IMR-90 (cell line): Measurements from ENCODE around the gene MALSU1. TPM values are rescaled to one million over a fixed set of nuclear protein-coding genes. Genes with fewer than 3 reads are reported as not detected.

Experiments
- ATAC-seq: fragments of 200-7000 bp; cut with Tn5 transposase; 2 replicates; pipeline ENCODE4 v1.9.1; 2020; ENCODE audit warnings: low read depth, mild to moderate bottlenecking, moderate library complexity
- BruUV-seq: library from RNA; stranded (reverse); fragments of 400-500 nt; replicated peaks from 2 replicates; lab custom pipeline; 2021; lab: Mats Ljungman, UMichigan
- CTCF ChIA-PET: fragments of 300-600 bp; formaldehyde crosslinking; extraction: SDS; loops from one replicate; lab custom pipeline; 2021; ENCODE audit warnings: antibody characterized with exemption; lab: Yijun Ruan, JAX
- POLR2A ChIA-PET: fragments of 300-600 bp; sonication (Branson Sonifier 250); formaldehyde crosslinking; loops from one replicate; lab custom pipeline; 2022; ENCODE audit warnings: antibody characterized with exemption; ENCODE audit not compliant: unreplicated experiment; lab: Charles Lee
- DNase-seq: peaks from one replicate; pipeline ENCODE4 v3.0.0; 2013
- H2AFZ ChIP-seq: replicated peaks from 2 replicates; pipeline ENCODE3; 2013; ENCODE audit warnings: low read length, mild to moderate bottlenecking; ENCODE audit not compliant: poor library complexity
- H2AK5ac ChIP-seq: 2 replicates; pipeline ENCODE4 v1.6.1; 2013; ENCODE audit warnings: low read depth, low read length, inconsistent platforms
- H2AK9ac ChIP-seq: replicated peaks from 2 replicates; pipeline ENCODE3; 2013; ENCODE audit warnings: mild to moderate bottlenecking, low read depth, low read length, moderate library complexity; ENCODE audit not compliant: poor library complexity
- H2BK120ac ChIP-seq: 2 replicates; pipeline ENCODE4 v1.6.1; 2013; ENCODE audit warnings: low read depth, low read length, inconsistent platforms
- H2BK15ac ChIP-seq: 3 replicates; pipeline ENCODE4 v1.6.1; 2013; ENCODE audit warnings: low read depth, low read length, inconsistent platforms
- H2BK20ac ChIP-seq: 2 replicates; pipeline ENCODE4 v1.6.1; 2013; ENCODE audit warnings: low read depth, mild to moderate bottlenecking, inconsistent platforms, low read length, moderate library complexity
- H2BK5ac ChIP-seq: 2 replicates; pipeline ENCODE4 v1.6.1; 2013; ENCODE audit warnings: mild to moderate bottlenecking, low read depth, low read length, inconsistent platforms; ENCODE audit not compliant: poor library complexity, severe bottlenecking
- H3K14ac ChIP-seq: replicated peaks from 2 replicates; pipeline ENCODE4 v1.6.1; 2013; ENCODE audit warnings: low read depth, low read length, inconsistent platforms
- H3K18ac ChIP-seq: 2 replicates; pipeline ENCODE4 v1.6.1; 2013; ENCODE audit warnings: low read depth, low read length, control low read depth
- H3K23ac ChIP-seq: 2 replicates; pipeline ENCODE4 v1.6.1; 2013; ENCODE audit warnings: low read depth, low read length, inconsistent platforms
- H3K27ac ChIP-seq: 2 replicates; pipeline ENCODE4 v1.5.1; 2013; ENCODE audit warnings: mild to moderate bottlenecking, control low read depth, low read length; ENCODE audit not compliant: insufficient read depth
- H3K27me3 ChIP-seq: 2 replicates; pipeline ENCODE4 v1.6.1; 2013; ENCODE audit warnings: low read length; ENCODE audit not compliant: control insufficient read depth, insufficient read depth
- H3K36me3 ChIP-seq: 2 replicates; pipeline ENCODE4 v1.6.1; 2013; ENCODE audit warnings: low read length, mixed read lengths; ENCODE audit not compliant: control insufficient read depth, insufficient read depth
- H3K4ac ChIP-seq: 2 replicates; pipeline ENCODE4 v1.6.1; 2013; ENCODE audit warnings: low read depth, low read length, inconsistent platforms
- H3K4me1 ChIP-seq: 2 replicates; pipeline ENCODE4 v1.6.1; 2013; ENCODE audit warnings: low read length, mixed read lengths; ENCODE audit not compliant: control insufficient read depth, insufficient read depth
- H3K4me2 ChIP-seq: 2 replicates; pipeline ENCODE4 v1.6.1; 2013; ENCODE audit warnings: low read depth, mild to moderate bottlenecking, control low read depth, low read length, moderate library complexity
- H3K4me3 ChIP-seq: 2 replicates; pipeline ENCODE4 v1.5.1; 2013; ENCODE audit warnings: low read depth, mild to moderate bottlenecking, control low read depth, low read length, moderate library complexity; ENCODE audit not compliant: insufficient read depth
- H3K56ac ChIP-seq: 2 replicates; pipeline ENCODE4 v1.6.1; 2013; ENCODE audit warnings: low read length, inconsistent platforms; ENCODE audit not compliant: insufficient read depth; ENCODE audit errors: extremely low read depth
- H3K79me1 ChIP-seq, 2 experiments: 2 replicates each; pipeline ENCODE4 v1.6.1; 2013; ENCODE audit warnings: low read length in 2 of 2, inconsistent platforms in 1 of 2, low read depth in 1 of 2
- H3K9ac ChIP-seq: 2 replicates; pipeline ENCODE4 v1.6.1; 2013; ENCODE audit warnings: low read depth, low read length, control low read depth
- H3K9me1 ChIP-seq: 2 replicates; pipeline ENCODE4 v1.6.1; 2013; ENCODE audit warnings: low read length, inconsistent platforms; ENCODE audit not compliant: insufficient read depth
- H3K9me3 ChIP-seq: 2 replicates; pipeline ENCODE4 v1.6.1; 2013; ENCODE audit warnings: low read length; ENCODE audit not compliant: control insufficient read depth, insufficient read depth
- H4K20me1 ChIP-seq: 2 replicates; pipeline ENCODE4 v1.6.1; 2013; ENCODE audit warnings: low read length, inconsistent platforms; ENCODE audit not compliant: insufficient read depth
- H4K5ac ChIP-seq: 2 replicates; pipeline ENCODE4 v1.6.1; 2013; ENCODE audit warnings: mild to moderate bottlenecking, low read depth, low read length, control low read depth
- H4K8ac ChIP-seq, 2 experiments: 2 replicates each; pipeline ENCODE4 v1.6.1; 2013; ENCODE audit warnings: low read depth in 2 of 2, low read length in 2 of 2, control low read depth in 1 of 2, inconsistent platforms in 1 of 2
- H4K91ac ChIP-seq: 2 replicates; pipeline ENCODE4 v1.6.1; 2013; ENCODE audit warnings: low read depth, low read length, inconsistent platforms; ENCODE audit not compliant: insufficient read depth
- CTCF ChIP-seq: conservative IDR thresholded peaks from 2 replicates; pipeline ENCODE4 v1.5.1; 2012; ENCODE audit warnings: mild to moderate bottlenecking, low read depth, low read length, improper control_type of control experiment
- MAFK ChIP-seq: IDR thresholded peaks from 2 replicates; pipeline ENCODE4 v1.6.1; 2012; ENCODE audit warnings: low read depth, low read length, improper control_type of control experiment
- MXI1 ChIP-seq: IDR thresholded peaks from 2 replicates; pipeline ENCODE4 v1.6.1; 2012; ENCODE audit warnings: low read depth, mild to moderate bottlenecking, low read length, moderate library complexity, borderline replicate concordance
- RAD21 ChIP-seq: IDR thresholded peaks from 2 replicates; pipeline ENCODE4 v1.6.1; 2012; ENCODE audit warnings: low read length, improper control_type of control experiment
- RCOR1 ChIP-seq: IDR thresholded peaks from 2 replicates; pipeline ENCODE4 v1.6.1; 2012; ENCODE audit warnings: mild to moderate bottlenecking, low read length, improper control_type of control experiment; ENCODE audit not compliant: insufficient replicate concordance
- WGBS, 2 experiments: methylation state at CpG; one replicate each; pipeline versions ENCODE4 v1.1.5 to v1.1.7; 2013; ENCODE audit warnings: missing lambda C conversion rate in 2 of 2; ENCODE audit not compliant: insufficient read length in 1 of 2; ENCODE audit errors: extremely low coverage in 2 of 2; 5-methylcytosine and 5-hydroxymethylcytosine counted together
- dilution Hi-C: fragments of 300-500 bp; cut with HindIII; formaldehyde crosslinking; loops from one replicate; pipeline ENCODE4 v1.14.3; 2018; ENCODE audit warnings: low sequenced_read_pairs; ENCODE audit not compliant: unreplicated experiment
- in situ Hi-C: fragments of 300-500 bp; cut with MboI; formaldehyde crosslinking; loops from 3 replicates; pipeline ENCODE4 v1.14.3; 2019; ENCODE audit warnings: low sequenced_read_pairs, inconsistent platforms, mixed read lengths
- intact Hi-C: fragments of 100-400 bp; cut with micrococcal nuclease; formaldehyde crosslinking; loops from 2 replicates; pipeline ENCODE4 v1.10.0; 2022
- polyA plus RNA-seq, 3 experiments: library from polyadenylated mRNA; depleted of rRNA; stranded (reverse); fragments of >200 nt; gene quantifications; 2 replicates each; pipeline ENCODE4 v1.2.3, GENCODE V29; 2012; ENCODE audit warnings: low replicate concordance in 1 of 3
- total RNA-seq: library from RNA; depleted of rRNA; stranded (reverse); fragments of >200 nt; gene quantifications from 2 replicates; pipeline ENCODE4 v1.2.3, GENCODE V29; 2012
- TF ChIP-seq, protein P1 (sequence below): fragments of 150-350 bp; IDR thresholded peaks from 2 replicates; pipeline ENCODE4 v1.6.1; 2017; ENCODE audit warnings: mild to moderate bottlenecking, antibody characterized with exemption, low read length, low read depth

MALSU1 gene
- total and polyA plus RNA-seq, 2 of the 4 experiments (the other 2 are of a cell fraction), result 30.5 to 36.0 TPM

- dilution Hi-C loops (no loop called here), intact Hi-C loops (no loop called here), in situ Hi-C loops (no loop called here)
- Histone ChIP-seq H3K79me1 (peaks cover 21 to 75% of the 10 kb centered on the region in 2 experiments), H3K4me3 (no peak overlapping the region), H3K23ac (no peak overlapping the region), H2AFZ (no peak overlapping the region), H3K18ac (peak overlapping the region; percentile 26; the same call in 1 of the 2 replicates), H3K4ac (peak overlapping the region; percentile 38; the same call in 1 of the 2 replicates), H3K4me1 (peaks cover 18% of the 10 kb centered on the region), H3K56ac (peak overlapping the region; percentile 43; the same call in 1 of the 2 replicates), H2AK9ac (no peak overlapping the region), H4K5ac (peak overlapping the region; percentile 25; the same call in 1 of the 2 replicates), H2BK5ac (peak overlapping the region; percentile 69), H3K36me3 (peaks cover 7% of the 10 kb centered on the region), H3K4me2 (no peak overlapping the region), H3K27ac (no peak overlapping the region), H4K91ac (peak overlapping the region; percentile 17; the same call in 1 of the 2 replicates), H3K27me3 (no peaks in the 10 kb centered on the region), H4K8ac (peak overlapping the region; percentile 7 to 22; a peak in 2 of 4 replicates), H3K9me3 (no peaks in the 10 kb centered on the region), H2BK120ac (peak overlapping the region; percentile 87; the same call in 1 of the 2 replicates), H3K14ac (peak overlapping the region; percentile 61), H4K20me1 (peaks cover 4% of the 10 kb centered on the region; the same call in 1 of the 2 replicates), H3K9me1 (peaks cover 28% of the 10 kb centered on the region), H2AK5ac (peak overlapping the region; percentile 72; the same call in 1 of the 2 replicates), H3K9ac (no peak overlapping the region), H2BK20ac (0 out of 2 replicates have a peak overlapping the region, but pooled peaks have one; percentile 43), H2BK15ac (peak overlapping the region; percentile 72; the same call in 1 of the 3 replicates)
- DNase-seq (no peak), ATAC-seq (no peak)
- no CpG with 5 or more reads among the region's 2 CpGs for WGBS, 2 experiments
- no TSS peak for BruUV-seq
- CTCF ChIA-PET, result no interaction called here
- POLR2A ChIA-PET, result no interaction called here
- no peak for TF ChIP-seq CTCF
- TF ChIP-seq MAFK, result no peak
- no peak for TF ChIP-seq MXI1
- TF ChIP-seq, protein P1, sequence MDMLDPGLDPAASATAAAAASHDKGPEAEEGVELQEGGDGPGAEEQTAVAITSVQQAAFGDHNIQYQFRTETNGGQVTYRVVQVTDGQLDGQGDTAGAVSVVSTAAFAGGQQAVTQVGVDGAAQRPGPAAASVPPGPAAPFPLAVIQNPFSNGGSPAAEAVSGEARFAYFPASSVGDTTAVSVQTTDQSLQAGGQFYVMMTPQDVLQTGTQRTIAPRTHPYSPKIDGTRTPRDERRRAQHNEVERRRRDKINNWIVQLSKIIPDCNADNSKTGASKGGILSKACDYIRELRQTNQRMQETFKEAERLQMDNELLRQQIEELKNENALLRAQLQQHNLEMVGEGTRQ, result no peak
- no peak for TF ChIP-seq RAD21
- TF ChIP-seq RCOR1, result no peak
Observed at GRCh38 chr7:23350466-23350865, 51.3 kb downstream of the MALSU1 start.
